ENCODE data around the gene MTARC2.
A peak's percentile ranks its signal among the peaks of the same experiment; 100 is the strongest.

- TF ChIP-seq, protein P1, sequence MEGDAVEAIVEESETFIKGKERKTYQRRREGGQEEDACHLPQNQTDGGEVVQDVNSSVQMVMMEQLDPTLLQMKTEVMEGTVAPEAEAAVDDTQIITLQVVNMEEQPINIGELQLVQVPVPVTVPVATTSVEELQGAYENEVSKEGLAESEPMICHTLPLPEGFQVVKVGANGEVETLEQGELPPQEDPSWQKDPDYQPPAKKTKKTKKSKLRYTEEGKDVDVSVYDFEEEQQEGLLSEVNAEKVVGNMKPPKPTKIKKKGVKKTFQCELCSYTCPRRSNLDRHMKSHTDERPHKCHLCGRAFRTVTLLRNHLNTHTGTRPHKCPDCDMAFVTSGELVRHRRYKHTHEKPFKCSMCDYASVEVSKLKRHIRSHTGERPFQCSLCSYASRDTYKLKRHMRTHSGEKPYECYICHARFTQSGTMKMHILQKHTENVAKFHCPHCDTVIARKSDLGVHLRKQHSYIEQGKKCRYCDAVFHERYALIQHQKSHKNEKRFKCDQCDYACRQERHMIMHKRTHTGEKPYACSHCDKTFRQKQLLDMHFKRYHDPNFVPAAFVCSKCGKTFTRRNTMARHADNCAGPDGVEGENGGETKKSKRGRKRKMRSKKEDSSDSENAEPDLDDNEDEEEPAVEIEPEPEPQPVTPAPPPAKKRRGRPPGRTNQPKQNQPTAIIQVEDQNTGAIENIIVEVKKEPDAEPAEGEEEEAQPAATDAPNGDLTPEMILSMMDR (IDR thresholded peaks at IDR 0.05), result peak; percentile 93
- TF ChIP-seq EZH2phosphoT487 (IDR thresholded peaks at IDR 0.05) (no peak), EZH2 (IDR thresholded peaks at IDR 0.05) (no peak)
Observed at GRCh38 chr1:220733086-220733601, 15.0 kb upstream of the MTARC2 start.
